Measurements from ENCODE around the gene C2CD4D.

C2CD4D gene

GRCh38 chr1:151840421-151840820 is 801 bp upstream of the C2CD4D start:
- H3K4me3 ChIP-seq (ENCODE audit: low read length): peak overlapping the region; percentile 57
- H3K27me3 ChIP-seq (ENCODE audit: control insufficient read depth, insufficient read depth, low read length): peaks cover 24% of the 10 kb centered on the region
- no peaks in the 10 kb centered on the region for H3K36me3 ChIP-seq (ENCODE audit: control insufficient read depth, insufficient read depth, low read length)
- peaks cover 29% of the 10 kb centered on the region for H3K4me1 ChIP-seq (ENCODE audit: control insufficient read depth, insufficient read depth, low read length)
- peak overlapping the region; percentile 87 for H3K9ac ChIP-seq (ENCODE audit: low read length)
- no peaks in the 10 kb centered on the region for H3K9me3 ChIP-seq (ENCODE audit: control insufficient read depth, low read length)

- H3K9ac ChIP-seq (ENCODE audit: low read length): peak overlapping the region; percentile 87
- H3K4me3 ChIP-seq (ENCODE audit: low read length): peak overlapping the region; percentile 57
- peaks cover 29% of the 10 kb centered on the region for H3K4me1 ChIP-seq (ENCODE audit: control insufficient read depth, insufficient read depth, low read length)
Measured at GRCh38 chr1:151839082-151839412, 573 bp downstream of the C2CD4D start.

GRCh38 chr1:151838222-151839081 is 1.2 kb downstream of the C2CD4D start:
- H3K27me3 ChIP-seq (ENCODE audit: control insufficient read depth, insufficient read depth, low read length): peaks cover 24% of the 10 kb centered on the region
- H3K4me3 ChIP-seq (ENCODE audit: low read length): no peak overlapping the region
- peaks cover 29% of the 10 kb centered on the region for H3K4me1 ChIP-seq (ENCODE audit: control insufficient read depth, insufficient read depth, low read length)
- H3K9me3 ChIP-seq (ENCODE audit: control insufficient read depth, low read length): no peaks in the 10 kb centered on the region
- no peaks in the 10 kb centered on the region for H3K36me3 ChIP-seq (ENCODE audit: control insufficient read depth, insufficient read depth, low read length)
- H3K9ac ChIP-seq (ENCODE audit: low read length): peak overlapping the region; percentile 43

More at GRCh38 chr1:151839082-151839412, 573 bp downstream of the C2CD4D start:
- H3K36me3 ChIP-seq (ENCODE audit: control insufficient read depth, insufficient read depth, low read length): no peaks in the 10 kb centered on the region
- H3K9me3 ChIP-seq (ENCODE audit: control insufficient read depth, low read length): no peaks in the 10 kb centered on the region
- peaks cover 24% of the 10 kb centered on the region for H3K27me3 ChIP-seq (ENCODE audit: control insufficient read depth, insufficient read depth, low read length)

- Histone ChIP-seq H3K27me3 (ENCODE audit: control insufficient read depth, insufficient read depth, low read length) (peaks cover 24% of the 10 kb centered on the region), H3K4me1 (ENCODE audit: control insufficient read depth, insufficient read depth, low read length) (peaks cover 30% of the 10 kb centered on the region), H3K9ac (ENCODE audit: low read length) (peak overlapping the region; percentile 43), H3K36me3 (ENCODE audit: control insufficient read depth, insufficient read depth, low read length) (no peaks in the 10 kb centered on the region), H3K4me3 (ENCODE audit: low read length) (no peak overlapping the region), H3K9me3 (ENCODE audit: control insufficient read depth, low read length) (no peaks in the 10 kb centered on the region)
Measured at GRCh38 chr1:151837884-151838221, 1.8 kb downstream of the C2CD4D start.

GRCh38 chr1:151837197-151837596 is 2.4 kb downstream of the C2CD4D start:
- Histone ChIP-seq H3K9me3 (ENCODE audit: control insufficient read depth, low read length) (no peaks in the 10 kb centered on the region), H3K4me3 (ENCODE audit: low read length) (no peak overlapping the region), H3K36me3 (ENCODE audit: control insufficient read depth, insufficient read depth, low read length) (no peaks in the 10 kb centered on the region), H3K27me3 (ENCODE audit: control insufficient read depth, insufficient read depth, low read length) (peaks cover 24% of the 10 kb centered on the region), H3K9ac (ENCODE audit: low read length) (no peak overlapping the region), H3K4me1 (ENCODE audit: control insufficient read depth, insufficient read depth, low read length) (peaks cover 36% of the 10 kb centered on the region)

- H3K36me3 ChIP-seq (ENCODE audit: control insufficient read depth, insufficient read depth, low read length): no peaks in the 10 kb centered on the region
- no peaks in the 10 kb centered on the region for H3K9me3 ChIP-seq (ENCODE audit: control insufficient read depth, low read length)
- H3K4me3 ChIP-seq (ENCODE audit: low read length): no peak overlapping the region
- no peak overlapping the region for H3K9ac ChIP-seq (ENCODE audit: low read length)
- peaks cover 42% of the 10 kb centered on the region for H3K4me1 ChIP-seq (ENCODE audit: control insufficient read depth, insufficient read depth, low read length)
- H3K27me3 ChIP-seq (ENCODE audit: control insufficient read depth, insufficient read depth, low read length): peaks cover 24% of the 10 kb centered on the region
Measured at GRCh38 chr1:151835596-151835995, 4.0 kb downstream of the C2CD4D start.

GRCh38 chr1:151834239-151834638 is 5.4 kb downstream of the C2CD4D start:
- H3K4me1 ChIP-seq (ENCODE audit: control insufficient read depth, insufficient read depth, low read length): peaks cover 43% of the 10 kb centered on the region

GRCh38 chr1:151833172-151833900 is 6.3 kb downstream of the C2CD4D start:
- H3K36me3 ChIP-seq (ENCODE audit: control insufficient read depth, insufficient read depth, low read length): no peaks in the 10 kb centered on the region
- peak overlapping the region; percentile 38 for H3K9ac ChIP-seq (ENCODE audit: low read length)
- H3K4me1 ChIP-seq (ENCODE audit: control insufficient read depth, insufficient read depth, low read length): peaks cover 39% of the 10 kb centered on the region
- no peak overlapping the region for H3K4me3 ChIP-seq (ENCODE audit: low read length)
- no peaks in the 10 kb centered on the region for H3K9me3 ChIP-seq (ENCODE audit: control insufficient read depth, low read length)
- H3K27me3 ChIP-seq (ENCODE audit: control insufficient read depth, insufficient read depth, low read length): peaks cover 6% of the 10 kb centered on the region

More at GRCh38 chr1:151834239-151834638, 5.4 kb downstream of the C2CD4D start:
- H3K36me3 ChIP-seq (ENCODE audit: control insufficient read depth, insufficient read depth, low read length): no peaks in the 10 kb centered on the region
- no peaks in the 10 kb centered on the region for H3K9me3 ChIP-seq (ENCODE audit: control insufficient read depth, low read length)
- H3K27me3 ChIP-seq (ENCODE audit: control insufficient read depth, insufficient read depth, low read length): peaks cover 14% of the 10 kb centered on the region
- no peak overlapping the region for H3K9ac ChIP-seq (ENCODE audit: low read length)
- H3K4me3 ChIP-seq (ENCODE audit: low read length): no peak overlapping the region

- peaks cover under 1% of the 10 kb centered on the region for H3K27me3 ChIP-seq (ENCODE audit: control insufficient read depth, insufficient read depth, low read length)
- peak overlapping the region; percentile 90 for H3K9ac ChIP-seq (ENCODE audit: low read length)
- H3K4me1 ChIP-seq (ENCODE audit: control insufficient read depth, insufficient read depth, low read length): peaks cover 39% of the 10 kb centered on the region
- no peaks in the 10 kb centered on the region for H3K36me3 ChIP-seq (ENCODE audit: control insufficient read depth, insufficient read depth, low read length)
- no peaks in the 10 kb centered on the region for H3K9me3 ChIP-seq (ENCODE audit: control insufficient read depth, low read length)
- H3K4me3 ChIP-seq (ENCODE audit: low read length): no peak overlapping the region
Measured at GRCh38 chr1:151832318-151832980, 7.2 kb downstream of the C2CD4D start.

- H3K9me3 ChIP-seq (ENCODE audit: control insufficient read depth, low read length): no peaks in the 10 kb centered on the region
- peaks cover 32% of the 10 kb centered on the region for H3K4me1 ChIP-seq (ENCODE audit: control insufficient read depth, insufficient read depth, low read length)
- H3K36me3 ChIP-seq (ENCODE audit: control insufficient read depth, insufficient read depth, low read length): no peaks in the 10 kb centered on the region
- peak within 1 kb of the TSS; percentile 90 for H3K9ac ChIP-seq (ENCODE audit: low read length)
- H3K27me3 ChIP-seq (ENCODE audit: control insufficient read depth, insufficient read depth, low read length): no peaks in the 10 kb centered on the region
- peak within 1 kb of the TSS; percentile 61 for H3K4me3 ChIP-seq (ENCODE audit: low read length)
Measured at GRCh38 chr1:151831605-151832004, 8.0 kb downstream of the C2CD4D start, which contains the start of gene RORC. RORC (minus strand) TSS chr1:151831802; CDS start chr1:151831764, 38 bp downstream.

- no peaks in the 10 kb centered on the region for H3K27me3 ChIP-seq (ENCODE audit: control insufficient read depth, insufficient read depth, low read length)
- H3K4me3 ChIP-seq (ENCODE audit: low read length): peak overlapping the region; percentile 61
- H3K9ac ChIP-seq (ENCODE audit: low read length): peak overlapping the region; percentile 90
- H3K36me3 ChIP-seq (ENCODE audit: control insufficient read depth, insufficient read depth, low read length): no peaks in the 10 kb centered on the region
- no peaks in the 10 kb centered on the region for H3K9me3 ChIP-seq (ENCODE audit: control insufficient read depth, low read length)
- H3K4me1 ChIP-seq (ENCODE audit: control insufficient read depth, insufficient read depth, low read length): peaks cover 28% of the 10 kb centered on the region
Measured at GRCh38 chr1:151831256-151831591, 8.4 kb downstream of the C2CD4D start.

GRCh38 chr1:151830055-151830454 is 9.6 kb downstream of the C2CD4D start:
- Histone ChIP-seq H3K27me3 (ENCODE audit: control insufficient read depth, insufficient read depth, low read length) (no peaks in the 10 kb centered on the region), H3K9ac (ENCODE audit: low read length) (peak overlapping the region; percentile 45), H3K4me3 (ENCODE audit: low read length) (no peak overlapping the region), H3K36me3 (ENCODE audit: control insufficient read depth, insufficient read depth, low read length) (peaks cover 4% of the 10 kb centered on the region), H3K9me3 (ENCODE audit: control insufficient read depth, low read length) (no peaks in the 10 kb centered on the region), H3K4me1 (ENCODE audit: control insufficient read depth, insufficient read depth, low read length) (peaks cover 28% of the 10 kb centered on the region)
